GM18519 (cell line): ENCODE data around the gene SSTR5.

ENCODE experiments used
- ATAC-seq: cut with Tn5 transposase; IDR thresholded peaks from one replicate; pipeline ENCODE4 v1.9.1; 2021; ENCODE audit warnings: mild to moderate bottlenecking, moderate library complexity; ENCODE audit not compliant: unreplicated experiment, low FRiP score

Gene SSTR5

DNA sequence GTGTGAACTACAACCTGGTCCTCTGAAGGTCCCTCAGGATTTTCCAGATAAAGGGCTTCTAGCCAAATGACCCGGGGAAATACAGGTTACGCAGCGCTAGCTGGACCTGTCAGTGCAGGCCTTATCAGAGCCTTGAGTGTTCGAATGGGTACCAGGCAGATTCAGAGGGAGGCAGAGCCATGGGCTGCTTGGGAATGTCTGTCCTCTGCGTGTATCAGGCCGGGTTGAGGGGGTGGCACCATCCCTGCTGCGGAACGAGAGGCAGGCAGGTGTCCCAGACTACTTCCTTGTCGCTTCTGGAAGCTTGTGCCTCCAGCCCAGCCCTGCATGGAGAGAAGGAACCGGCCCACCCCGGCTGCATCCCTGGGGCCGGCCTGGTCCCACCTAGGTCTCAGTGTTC lies 33.6 kb upstream of the SSTR5 start:
- no peak for ATAC-seq

DNA sequence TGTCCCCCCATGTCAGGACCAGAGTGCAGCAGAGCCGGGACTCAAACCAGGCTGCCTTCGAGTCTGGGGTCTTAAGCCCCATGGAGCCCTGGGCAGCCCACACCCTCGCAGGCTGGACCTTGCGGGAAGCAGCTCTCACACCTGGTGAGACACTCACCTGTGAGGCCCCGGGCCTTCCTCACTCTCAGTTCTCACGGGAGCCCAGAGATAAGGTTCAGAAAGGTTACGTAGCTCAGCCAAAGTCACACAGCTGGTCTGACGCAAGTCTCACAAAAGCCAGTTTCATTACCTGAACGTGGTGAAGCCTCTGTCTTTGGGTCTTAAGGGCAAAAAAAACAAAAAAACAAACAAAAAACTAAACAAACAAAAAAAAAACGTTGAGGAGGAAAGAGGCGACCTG lies 32.8 kb upstream of the SSTR5 start:
- no peak for ATAC-seq

GRCh38 chr16:1040346-1040745 lies 32.2 kb upstream of the SSTR5 start:
- ATAC-seq = no peak

- ATAC-seq = no peak
Observed at GRCh38 chr16:1042049-1042744, 30.4 kb upstream of the SSTR5 start.

- no peak for ATAC-seq
Observed at GRCh38 chr16:1042866-1043265, 29.7 kb upstream of the SSTR5 start.

GRCh38 chr16:1043881-1044451 lies 28.6 kb upstream of the SSTR5 start:
- ATAC-seq = no peak

GRCh38 chr16:1044460-1045309 lies 27.9 kb upstream of the SSTR5 start:
- ATAC-seq = no peak

DNA sequence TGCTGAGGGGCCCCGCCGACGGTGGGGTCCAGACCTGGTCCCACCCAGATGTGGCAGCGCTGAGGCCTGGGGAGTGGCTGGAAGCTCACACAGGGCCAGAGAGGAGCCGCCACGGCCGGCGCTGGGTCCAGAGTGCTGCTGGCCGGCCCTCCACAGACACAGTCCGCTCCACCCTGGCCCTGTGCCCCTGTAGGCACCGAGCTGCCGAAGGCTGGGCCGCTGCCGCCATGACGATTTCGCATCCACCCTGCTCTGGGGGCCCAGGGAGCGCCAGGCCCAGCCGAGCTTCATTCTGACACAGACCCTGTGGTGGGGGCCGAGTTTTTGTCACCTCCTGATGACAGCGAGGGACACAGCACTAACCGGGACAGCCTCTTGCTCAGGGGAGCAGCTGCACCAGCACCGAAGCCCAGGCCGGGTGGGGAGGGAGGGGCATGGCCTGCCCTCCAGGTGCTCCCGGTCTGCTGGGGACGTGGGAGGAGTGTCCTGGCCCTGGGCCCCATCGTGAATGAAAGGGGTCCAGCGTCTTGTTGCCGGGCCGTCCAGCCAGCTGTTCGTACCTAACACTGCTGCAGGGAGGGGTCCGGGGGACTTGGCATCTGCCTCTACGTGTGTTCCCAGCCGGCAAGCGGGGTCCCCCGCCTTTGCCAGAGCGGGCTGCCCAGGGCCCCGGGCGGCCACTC lies 27.1 kb upstream of the SSTR5 start:
- no peak for ATAC-seq

DNA sequence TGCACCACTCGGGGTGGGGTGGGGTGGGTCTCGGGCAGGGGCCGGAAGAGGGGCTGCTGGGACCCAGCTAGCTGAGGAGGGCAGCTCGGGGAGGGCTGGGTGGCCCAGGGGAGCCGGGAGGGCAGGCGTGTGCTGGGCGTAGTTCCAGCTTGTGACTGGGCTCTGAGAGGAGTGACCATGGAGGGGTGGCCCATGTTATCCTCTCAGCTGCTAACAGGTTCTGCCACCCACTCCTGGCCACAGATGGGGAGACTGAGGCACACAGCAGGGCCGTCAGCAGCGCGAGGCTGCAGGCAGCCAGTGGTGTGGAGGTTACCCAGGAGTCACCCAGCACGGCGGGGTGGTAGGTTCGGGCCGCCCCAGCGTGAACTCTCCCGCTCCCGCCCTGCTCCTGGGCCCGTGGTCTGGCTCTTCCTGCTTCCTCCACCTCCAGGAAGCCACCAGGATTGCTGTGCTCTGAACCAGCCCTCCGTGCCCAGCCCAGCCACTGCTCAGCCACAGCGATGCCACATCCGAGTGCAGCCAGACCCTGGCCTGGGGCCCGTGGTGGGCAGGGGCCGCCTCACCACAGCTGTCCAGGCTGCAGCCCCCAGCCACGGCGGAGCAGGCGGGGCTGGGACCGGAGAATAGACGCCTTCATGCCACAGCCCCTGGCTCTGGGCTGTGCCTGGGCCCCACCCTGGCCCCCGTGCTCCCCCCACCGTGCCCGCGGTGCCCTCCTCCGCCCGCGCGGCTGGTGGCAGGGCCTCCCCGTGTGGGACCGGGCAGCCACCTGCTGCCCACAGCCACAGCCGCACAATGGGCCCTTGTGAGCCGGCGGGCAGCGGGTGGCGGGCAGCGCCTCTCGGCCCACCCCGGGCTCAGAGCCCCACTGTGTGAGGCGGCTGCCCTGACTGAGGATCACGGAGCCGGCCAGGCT lies 26.3 kb upstream of the SSTR5 start:
- no peak for ATAC-seq

DNA sequence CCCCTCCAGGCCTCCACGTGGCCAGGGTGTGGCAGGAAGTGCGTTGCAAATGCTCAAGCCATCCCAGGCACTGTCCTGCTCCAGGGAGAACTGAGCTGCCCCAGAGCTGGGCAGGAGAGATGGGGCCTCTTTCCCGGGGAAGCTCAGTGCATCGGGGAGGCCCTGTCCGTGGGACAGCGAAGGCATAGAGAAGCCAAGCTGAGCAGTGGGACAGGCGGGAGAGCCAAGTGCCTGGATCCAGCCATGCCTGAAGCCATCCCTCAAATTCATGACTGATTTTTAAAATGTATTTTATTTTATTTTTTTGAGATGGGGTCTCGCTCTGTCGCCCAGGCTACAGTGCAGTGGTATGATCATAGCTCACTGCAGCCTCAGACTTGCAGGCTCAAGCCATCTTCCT lies 25.4 kb upstream of the SSTR5 start:
- ATAC-seq = no peak

DNA sequence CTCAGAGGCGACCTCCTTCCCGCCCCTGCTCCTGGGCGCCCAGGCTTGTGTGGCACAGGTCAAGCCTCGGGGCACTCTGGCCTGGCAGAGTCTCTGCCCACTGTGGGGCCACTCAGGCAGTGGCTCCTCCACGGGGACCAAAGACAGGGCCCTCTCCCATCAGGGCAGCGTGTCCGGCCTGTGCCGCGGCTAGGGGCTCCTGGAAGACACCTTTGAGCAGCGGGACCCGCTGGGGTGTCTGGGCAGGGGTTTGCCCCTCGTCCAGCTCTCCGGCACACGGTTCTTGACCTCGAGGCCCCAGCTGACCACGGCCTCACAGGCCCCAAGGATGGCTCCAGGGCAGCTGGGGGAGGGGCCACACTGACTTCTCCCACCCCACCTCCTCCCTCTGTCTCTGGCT lies 24.7 kb upstream of the SSTR5 start:
- no peak for ATAC-seq

DNA sequence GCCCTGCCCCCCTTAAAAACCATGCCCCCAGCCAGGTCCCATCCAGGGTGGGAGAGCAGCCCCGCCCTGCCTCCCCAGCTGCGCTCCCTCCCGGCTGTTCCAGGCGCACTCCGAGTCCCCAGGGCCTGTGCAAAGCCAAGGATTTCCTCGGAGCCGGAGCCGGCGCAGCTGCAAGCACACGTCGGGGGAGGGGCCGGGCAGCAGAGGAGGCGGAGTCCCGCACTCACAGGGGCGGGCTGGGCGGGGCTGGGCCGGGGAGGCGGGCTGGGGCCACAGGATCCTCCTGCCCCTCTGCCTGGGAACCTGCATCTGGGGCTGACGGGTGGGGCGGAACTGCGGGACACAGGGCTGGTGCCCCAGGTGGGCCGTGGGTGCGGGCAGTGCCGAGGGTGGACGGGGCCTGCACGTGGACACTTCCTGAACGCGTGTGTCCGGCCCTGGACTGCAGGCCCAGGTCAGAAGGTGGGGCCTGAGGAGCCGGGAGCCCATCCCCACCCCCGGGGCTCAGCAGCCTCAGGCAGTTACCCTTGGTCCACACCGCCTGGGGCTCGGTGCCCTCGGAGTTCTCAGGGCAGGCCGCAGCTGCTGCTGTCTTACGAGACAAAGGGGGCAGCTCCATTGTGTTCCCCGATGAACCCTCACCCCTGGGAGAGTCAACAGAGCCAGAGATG lies 24.0 kb upstream of the SSTR5 start:
- no peak for ATAC-seq

DNA sequence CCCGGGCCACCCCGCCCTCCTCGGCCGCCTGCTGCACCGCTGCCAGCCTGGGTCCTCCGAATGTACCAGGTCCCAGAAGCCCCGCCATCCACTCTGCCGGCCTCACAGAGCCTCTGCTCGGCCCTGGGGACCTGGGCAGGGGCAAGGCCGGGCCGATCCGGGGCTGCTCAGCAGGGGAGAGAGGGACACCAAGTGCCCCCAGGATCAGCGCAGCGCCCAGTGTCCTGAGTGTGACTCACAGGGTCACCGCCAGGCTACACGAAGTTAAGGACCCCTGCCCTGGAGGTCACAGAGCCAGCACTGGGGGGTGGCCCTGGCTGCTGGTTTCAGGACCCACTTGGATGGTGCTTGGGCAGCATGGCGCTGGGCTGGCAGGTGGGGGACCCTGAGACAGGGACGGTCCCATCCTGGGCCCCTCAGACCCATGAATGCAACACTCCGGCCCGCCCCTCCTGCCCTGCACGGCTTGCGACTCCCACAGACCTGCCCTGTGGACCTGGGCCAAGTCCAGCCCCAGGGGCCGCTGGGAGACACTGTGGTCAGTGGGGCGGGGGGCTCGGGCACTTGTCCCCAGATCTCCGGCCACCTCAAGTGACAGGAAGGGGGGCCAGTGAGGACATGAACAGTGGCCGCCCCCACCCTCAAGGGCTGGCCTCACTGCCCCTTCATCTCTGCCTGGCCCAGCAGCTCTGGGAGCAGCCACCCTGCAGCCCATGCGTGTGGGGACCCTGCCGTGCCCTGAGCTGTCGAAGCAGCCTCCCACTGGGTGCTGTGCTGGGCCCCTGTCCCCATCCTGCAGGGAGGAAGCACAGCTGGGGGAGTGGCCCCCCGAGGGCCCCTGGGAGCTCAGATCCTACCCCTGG lies 23.2 kb upstream of the SSTR5 start:
- no peak for ATAC-seq

DNA sequence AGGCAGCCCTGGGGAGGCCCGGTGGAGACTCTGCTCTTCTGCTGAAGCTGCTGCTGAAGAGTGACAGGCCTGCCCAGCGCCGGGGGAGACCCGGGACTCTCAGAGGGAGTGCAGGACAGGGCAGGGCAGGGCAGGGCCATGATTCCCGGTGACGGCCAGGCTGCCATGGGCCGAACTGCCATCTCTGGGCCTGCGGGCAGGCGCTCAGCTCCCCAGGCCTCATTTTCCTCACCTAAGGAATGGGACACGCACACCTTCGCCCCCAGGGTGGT lies 22.6 kb upstream of the SSTR5 start:
- no peak for ATAC-seq

GRCh38 chr16:1050516-1050915 lies 22.0 kb upstream of the SSTR5 start:
- no peak for ATAC-seq

DNA sequence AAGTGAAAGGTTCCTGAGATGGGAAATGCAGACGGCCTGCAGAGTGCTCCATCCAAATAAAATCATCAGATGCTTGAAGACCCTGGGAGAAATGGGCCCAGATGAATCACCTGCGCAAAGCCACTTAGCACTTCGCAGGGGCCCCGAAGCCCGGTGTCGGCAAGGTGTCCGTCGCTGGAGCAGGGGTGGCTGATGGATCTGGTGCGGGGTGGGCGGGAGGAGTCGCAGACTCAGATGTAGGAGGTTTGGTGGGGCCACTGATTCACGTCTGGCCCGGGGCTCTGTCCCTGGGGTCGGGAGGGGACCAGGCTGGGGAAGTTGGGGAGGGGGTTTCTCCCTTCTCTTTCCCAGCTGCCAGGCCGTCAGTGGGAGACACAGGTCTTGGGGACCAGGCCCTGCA lies 21.6 kb upstream of the SSTR5 start:
- no peak for ATAC-seq

- no peak for ATAC-seq
Observed at GRCh38 chr16:1051446-1051845, 21.1 kb upstream of the SSTR5 start.

GRCh38 chr16:1052721-1053120 lies 19.8 kb upstream of the SSTR5 start:
- no peak for ATAC-seq

- ATAC-seq = no peak
Observed at GRCh38 chr16:1053121-1053521, 19.4 kb upstream of the SSTR5 start.
